HepG2 (cell line): ENCODE measurements around the gene CRKL. TPM values are rescaled to one million over a fixed set of nuclear protein-coding genes. Genes with fewer than 3 reads are reported as not detected.

ENCODE experiments used
- ATAC-seq: fragments of 200-7000 bp; cut with Tn5 transposase; 3 replicates; pipeline ENCODE4 v1.9.1; 2020; ENCODE audit warnings: mild to moderate bottlenecking, moderate library complexity
- BruUV-seq: library from RNA; stranded (reverse); fragments of 400-500 nt; replicated peaks from 2 replicates; lab custom pipeline; 2021; lab: Mats Ljungman, UMichigan
- CTCF ChIA-PET: fragments of 300-600 bp; formaldehyde crosslinking; extraction: SDS; loops from one replicate; lab custom pipeline; 2021; ENCODE audit warnings: low total read pairs, inconsistent platforms, low intra/inter-chr PET ratio; lab: Yijun Ruan, JAX
- POLR2A ChIA-PET: fragments of 350-600 bp; sonication (Branson Sonifier 250); formaldehyde crosslinking; loops from one replicate; lab custom pipeline; 2020; ENCODE audit warnings: antibody characterized with exemption, inconsistent platforms; lab: Yijun Ruan, JAX
- DNase-seq: peaks from one replicate; pipeline ENCODE4 v3.0.0-alpha.2; 2015; ENCODE audit warnings: low spot score
- FAIRE-seq: peaks from 3 replicates; lab custom pipeline; 2011; peaks lifted over from hg19 to GRCh38; lab: Jason Lieb, UNC
- H2AFZ ChIP-seq: one replicate; pipeline ENCODE4 v1.6.1; 2011; ENCODE audit warnings: low read length, inconsistent platforms
- H3K27ac ChIP-seq: fragments of 300-600 bp; 3 replicates; pipeline ENCODE4 v1.8.0; 2011; ENCODE audit warnings: mixed run types, mild to moderate bottlenecking, mixed read lengths, low read length, inconsistent platforms; ENCODE audit not compliant: insufficient read depth; ENCODE audit errors: extremely low read length
- H3K27me3 ChIP-seq, 2 experiments: fragments of 200-600 bp in 1 of 2; 2 replicates in 1 of 2; 3 replicates in 1 of 2; pipeline versions ENCODE4 v1.6.0 to v1.8.0; 2011; ENCODE audit warnings: low read length in 2 of 2, mild to moderate bottlenecking in 2 of 2, moderate library complexity in 2 of 2, inconsistent platforms in 1 of 2; ENCODE audit not compliant: insufficient read depth in 2 of 2, control insufficient read depth in 1 of 2
- H3K36me3 ChIP-seq, 2 experiments: fragments of 200-600 bp in 1 of 2; replicated peaks in 1 of 2; 2 replicates in 1 of 2; 3 replicates in 1 of 2; pipeline versions ENCODE4 v1.5.1 to v1.8.0; 2011; ENCODE audit warnings: low read length in 2 of 2, inconsistent platforms in 1 of 2; ENCODE audit not compliant: insufficient read depth in 2 of 2, control insufficient read depth in 1 of 2
- H3K4me1 ChIP-seq: 2 replicates; pipeline ENCODE4 v1.5.1; 2012; ENCODE audit warnings: low read length, inconsistent platforms; ENCODE audit not compliant: insufficient read depth
- H3K4me2 ChIP-seq: 2 replicates; pipeline ENCODE4 v1.6.0; 2011; ENCODE audit warnings: low read depth, low read length, inconsistent platforms
- H3K4me3 ChIP-seq, 3 experiments: fragments of 200-600 bp in 1 of 3; sonication (generic), shearing (Covaris generic) in 1 of 3; replicated peaks in 1 of 3; 2 replicates each; pipeline ENCODE4 v1.5.1; 2011 to 2016; ENCODE audit warnings: low read length in 3 of 3, inconsistent platforms in 2 of 3, low read depth in 2 of 3, mild to moderate bottlenecking in 2 of 3, control low read depth in 1 of 3, mixed read lengths in 1 of 3; ENCODE audit not compliant: insufficient read depth in 1 of 3
- H3K79me2 ChIP-seq: one replicate; pipeline ENCODE4 v1.6.1; 2011; ENCODE audit warnings: low read length, inconsistent platforms; ENCODE audit not compliant: insufficient read depth
- H3K9ac ChIP-seq: 2 replicates; pipeline ENCODE4 v1.6.0; 2011; ENCODE audit warnings: mild to moderate bottlenecking, low read depth, low read length, inconsistent platforms; ENCODE audit not compliant: insufficient read depth
- H3K9me3 ChIP-seq: 2 replicates; pipeline ENCODE4 v1.5.1; 2012; ENCODE audit warnings: mild to moderate bottlenecking, low read length
- H4K20me1 ChIP-seq: 2 replicates; pipeline ENCODE4 v1.6.0; 2011; ENCODE audit warnings: inconsistent platforms, mild to moderate bottlenecking, low read length, moderate library complexity; ENCODE audit not compliant: insufficient read depth
- ATF1 ChIP-seq: IDR thresholded peaks from 2 replicates; pipeline ENCODE4 v1.6.1; 2016; ENCODE audit warnings: mild to moderate bottlenecking, control low read depth
- ATF3 ChIP-seq: sonication (generic); formaldehyde crosslinking; IDR thresholded peaks from 2 replicates; pipeline ENCODE4 v1.4.0; 2020; ENCODE audit warnings: missing genetic modification reagents
- ATRX ChIP-seq: sonication (generic); formaldehyde crosslinking; IDR thresholded peaks from 2 replicates; pipeline ENCODE4 v1.4.0; 2020; ENCODE audit warnings: missing genetic modification reagents, borderline replicate concordance
- CEBPG ChIP-seq: IDR thresholded peaks from 2 replicates; pipeline ENCODE4 v1.6.1; 2016
- FOXK2 ChIP-seq: fragments of 450-650 bp; IDR thresholded peaks from 2 replicates; pipeline ENCODE4 v1.6.1; 2016
- MED13 ChIP-seq: sonication (generic); formaldehyde crosslinking; IDR thresholded peaks from 2 replicates; pipeline ENCODE4 v1.5.0; 2020; ENCODE audit warnings: missing genetic modification reagents
- SALL2 ChIP-seq: sonication (generic); formaldehyde crosslinking; IDR thresholded peaks from 2 replicates; pipeline ENCODE4 v1.8.1; 2023; ENCODE audit warnings: mild to moderate bottlenecking, missing genetic modification reagents, inconsistent platforms
- TCF7 ChIP-seq: sonication (generic); IDR thresholded peaks from 2 replicates; pipeline ENCODE4 v1.6.1; 2016; ENCODE audit warnings: antibody characterized with exemption, low read depth
- TEF ChIP-seq: sonication (generic); formaldehyde crosslinking; IDR thresholded peaks from 2 replicates; pipeline ENCODE4 v1.5.0; 2020; ENCODE audit warnings: missing genetic modification reagents
- ZBTB14 ChIP-seq: sonication (generic); formaldehyde crosslinking; IDR thresholded peaks from 2 replicates; pipeline ENCODE4 v1.4.0; 2020; ENCODE audit warnings: missing genetic modification reagents
- ZBTB4 ChIP-seq: sonication (generic); formaldehyde crosslinking; IDR thresholded peaks from 2 replicates; pipeline ENCODE4 v1.4.0; 2020; ENCODE audit warnings: missing genetic modification reagents, mild to moderate bottlenecking, borderline replicate concordance
- ZBTB42 ChIP-seq: sonication (generic); formaldehyde crosslinking; IDR thresholded peaks from 2 replicates; pipeline ENCODE4 v1.5.0; 2020; ENCODE audit warnings: mild to moderate bottlenecking, missing genetic modification reagents
- ZFP1 ChIP-seq: IDR thresholded peaks from 2 replicates; pipeline ENCODE4 v1.6.1; 2016
- ZNF124 ChIP-seq: sonication (generic); formaldehyde crosslinking; IDR thresholded peaks from 2 replicates; pipeline ENCODE4 v1.4.0; 2020; ENCODE audit warnings: missing genetic modification reagents
- ZNF275 ChIP-seq: sonication (generic); formaldehyde crosslinking; IDR thresholded peaks from 2 replicates; pipeline ENCODE4 v1.8.0; 2022; ENCODE audit warnings: missing genetic modification reagents, mild to moderate bottlenecking, inconsistent platforms, borderline replicate concordance
- ZNF570 ChIP-seq: sonication (generic); formaldehyde crosslinking; IDR thresholded peaks from 2 replicates; pipeline ENCODE4 v1.4.0; 2020; ENCODE audit warnings: mild to moderate bottlenecking, missing genetic modification reagents, borderline replicate concordance
- ZNF589 ChIP-seq: sonication (generic); formaldehyde crosslinking; conservative IDR thresholded peaks from 2 replicates; pipeline ENCODE4 v1.8.0; 2022; ENCODE audit warnings: mild to moderate bottlenecking, moderate library complexity, missing genetic modification reagents
- ZNF782 ChIP-seq: sonication (generic); formaldehyde crosslinking; IDR thresholded peaks from 2 replicates; pipeline ENCODE4 v1.4.0; 2020; ENCODE audit warnings: missing genetic modification reagents, mild to moderate bottlenecking, borderline replicate concordance
- WGBS: methylation state at CpG from one replicate; pipeline ENCODE4 v1.1.6; 2017; ENCODE audit warnings: low lambda C conversion rate; 5-methylcytosine and 5-hydroxymethylcytosine counted together
- in situ Hi-C: cut with HindIII; loops from 2 replicates; pipeline ENCODE4 v1.10.0; 2017; ENCODE audit warnings: low pct_unique_long_range_greater_than_20kb; ENCODE audit not compliant: extremely low pct_ligation_motif_present
- intact Hi-C: fragments of 100-400 bp; cut with micrococcal nuclease; formaldehyde crosslinking; loops from one replicate; pipeline ENCODE4 v1.10.0; 2022; ENCODE audit not compliant: unreplicated experiment
- polyA plus RNA-seq, 8 experiments: library from polyadenylated mRNA; depleted of rRNA in 3 of 8; stranded (reverse) in 7 of 8; unstranded in 1 of 8; fragments of >200 nt; fragmentation: Illumina TruSeq in 4 of 8; extraction: Trizol in 4 of 8; gene quantifications; 2 replicates each; pipeline versions ENCODE4 v1.2.1 to v1.2.3, GENCODE V29; 2011 to 2016; ENCODE audit warnings: low read depth in 4 of 8, missing spikeins in 1 of 8, mixed read lengths in 1 of 8; ENCODE audit not compliant: insufficient read depth in 1 of 8
- total RNA-seq, 5 experiments: library from RNA; depleted of rRNA; stranded (reverse); fragments of >200 nt; fragmentation: Illumina TruSeq; extraction: Trizol; gene quantifications; 2 replicates each; pipeline ENCODE4 v1.2.3, GENCODE V29; 2016; ENCODE audit warnings: low read depth in 1 of 5

CRKL gene
- total and polyA plus RNA-seq, 2 of the 13 experiments (the other 11 are each of a cell fraction or from before 2014, with no cell fraction given), result 37.4 to 60.6 TPM

- Histone ChIP-seq H3K36me3 (peaks cover 15 to 63% of the 10 kb centered on the region in 2 experiments), H3K4me3 (no peak overlapping the region), H3K9me3 (no peaks in the 10 kb centered on the region), H3K4me2 (no peak overlapping the region; the same call in 1 of the 2 replicates), H2AFZ (no peak overlapping the region), H3K9ac (no peak overlapping the region), H3K27ac (no peak overlapping the region), H3K4me1 (peaks cover 91% of the 10 kb centered on the region), H4K20me1 (peaks cover 94% of the 10 kb centered on the region), H3K79me2 (peaks cover 91% of the 10 kb centered on the region), H3K27me3 (no peaks in the 10 kb centered on the region)
- ChIA-PET CTCF (no interaction called here), POLR2A (no interaction called here)
- DNase-seq, result no peak
- TF ChIP-seq TCF7 (no peak), ZNF782 (CRISPR knock-in tag) (no peak), ATRX (CRISPR knock-in tag) (no peak), ATF3 (CRISPR knock-in tag) (no peak), FOXK2 (no peak), ZBTB4 (CRISPR knock-in tag) (no peak), ZNF275 (no peak), SALL2 (CRISPR knock-in tag) (no peak), MED13 (CRISPR knock-in tag) (no peak), ZNF124 (CRISPR knock-in tag) (no peak), ZNF589 (CRISPR knock-in tag) (no peak), TEF (CRISPR knock-in tag) (no peak), ZBTB42 (CRISPR knock-in tag) (no peak), ZFP1 (no peak), ZBTB14 (CRISPR knock-in tag) (no peak), ZNF570 (CRISPR knock-in tag) (no peak), CEBPG (CRISPR knock-in tag) (no peak), ATF1 (CRISPR knock-in tag) (no peak)
- no TSS peak for BruUV-seq
- intact Hi-C loops, result no loop called here
- WGBS, result 88% methylated on average over 2 of the region's 4 CpGs
- in situ Hi-C loops, result no loop called here
- no peak for FAIRE-seq
- no peak for ATAC-seq
Measured at GRCh38 chr22:20940904-20941385, 23.7 kb downstream of the CRKL start.
